HG03095 (cell line): ENCODE results near the gene CERS6.
"Not testable (repeated sequence)": the region's sequence is repeated elsewhere in the genome, so short reads cannot be mapped to it uniquely, and the experiment has no call there.

Experiments used
- ATAC-seq: cut with Tn5 transposase; IDR thresholded peaks from one replicate; pipeline ENCODE4 v1.9.1; 2021; ENCODE audit warnings: moderate library complexity; ENCODE audit not compliant: unreplicated experiment

Gene CERS6

DNA sequence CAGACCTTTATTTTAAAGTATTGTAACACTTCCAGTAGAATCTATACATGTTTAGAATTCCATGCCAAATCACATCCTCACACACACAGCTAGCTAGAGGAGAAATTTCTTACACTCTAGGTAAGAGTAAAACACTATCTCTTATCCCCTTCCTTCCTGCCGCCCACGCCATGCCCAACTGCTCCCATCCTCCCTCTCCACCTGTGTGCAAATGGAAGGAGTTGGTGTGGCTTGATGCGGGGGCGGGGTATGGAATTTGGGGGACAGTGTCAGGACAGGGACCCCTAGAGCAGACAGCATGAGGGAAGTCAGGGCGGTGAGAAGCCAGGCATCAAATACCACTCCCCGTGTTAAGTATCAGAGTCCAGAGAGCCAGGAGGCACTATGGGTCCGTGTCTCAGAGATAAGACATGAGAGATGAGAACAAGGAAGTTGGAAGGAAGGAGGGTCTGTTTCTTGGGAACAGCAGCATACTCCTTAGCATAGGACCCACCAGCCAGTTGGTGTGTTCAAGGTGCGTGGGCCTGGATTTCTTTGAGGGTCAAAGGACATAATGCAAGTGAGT, 297.8 kb downstream of the CERS6 start:
- ATAC-seq, result no peak

DNA sequence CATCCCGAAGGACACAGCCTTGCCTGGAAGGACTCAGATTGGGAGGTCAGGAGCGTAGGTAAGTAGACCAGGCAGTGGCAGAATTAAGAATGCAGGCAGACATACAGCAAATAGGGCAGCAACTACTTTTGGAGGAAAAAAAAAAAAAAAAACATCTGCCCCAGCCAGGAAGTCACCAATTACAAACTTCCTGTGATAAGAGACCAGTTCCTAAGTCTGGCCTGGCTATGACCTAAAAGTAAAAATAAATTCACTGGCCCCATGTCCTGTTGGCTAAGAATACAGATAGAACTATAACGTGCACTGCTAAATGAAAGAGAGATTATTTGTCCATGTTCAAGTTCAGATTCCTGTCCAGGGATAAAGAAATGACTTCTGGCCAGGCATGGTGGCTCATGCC, 301.2 kb downstream of the CERS6 start:
- ATAC-seq, result no peak

DNA sequence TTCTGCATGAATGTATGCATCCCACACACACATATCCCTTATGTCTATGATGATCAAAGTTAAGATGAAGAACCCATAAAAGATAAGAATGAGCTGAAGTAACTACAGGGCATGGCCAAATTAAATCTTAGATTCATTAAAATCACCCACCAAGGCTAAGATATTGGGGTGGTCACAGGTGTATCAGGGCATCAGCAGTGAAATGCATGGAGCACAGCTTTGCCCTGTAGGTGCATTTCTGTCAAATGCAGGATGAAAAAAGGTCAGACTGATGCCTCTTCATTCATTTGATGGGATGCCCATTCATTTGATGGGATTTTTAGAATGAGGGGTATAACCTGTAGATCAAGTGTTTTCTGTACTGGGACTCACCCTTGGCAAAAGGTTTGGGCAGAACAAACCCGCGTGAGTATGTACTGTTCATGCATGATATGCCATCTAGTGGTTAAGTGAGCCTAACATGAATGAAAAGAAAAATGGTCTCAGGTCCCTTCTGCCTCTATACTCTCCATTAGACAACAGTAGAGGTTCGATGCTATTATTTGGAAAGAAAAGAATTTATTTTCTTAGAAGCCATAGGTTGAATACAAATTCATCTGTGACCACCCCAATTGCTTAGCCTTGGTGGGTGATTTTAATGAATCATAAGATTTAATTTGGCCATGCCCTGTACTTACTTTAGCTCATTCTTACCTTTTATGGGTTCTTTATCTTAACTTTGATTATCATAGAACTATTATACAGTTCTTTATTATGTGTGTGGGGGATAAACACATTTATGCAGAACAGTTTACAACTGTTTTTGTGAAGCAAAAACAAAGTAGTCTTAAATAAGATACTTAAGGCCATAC, 303.1 kb downstream of the CERS6 start:
- ATAC-seq, result peak; percentile 73

DNA sequence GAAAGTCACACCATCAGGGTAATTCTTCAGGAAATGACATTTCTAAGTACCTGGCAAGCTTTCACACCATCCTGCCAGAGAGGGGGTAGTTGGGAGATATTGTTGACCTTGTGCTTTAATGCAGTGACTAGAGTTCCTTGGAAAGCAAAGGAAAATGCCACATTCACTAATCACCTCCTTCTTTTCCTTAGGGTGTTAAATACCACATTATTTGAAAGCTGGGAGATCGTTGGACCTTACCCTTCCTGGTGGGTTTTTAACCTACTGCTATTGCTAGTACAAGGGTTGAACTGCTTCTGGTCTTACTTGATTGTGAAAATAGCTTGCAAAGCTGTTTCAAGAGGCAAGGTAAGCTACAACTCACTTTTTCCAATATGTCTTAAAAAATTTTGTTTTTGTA, 309.3 kb downstream of the CERS6 start:
- no peak for ATAC-seq

DNA sequence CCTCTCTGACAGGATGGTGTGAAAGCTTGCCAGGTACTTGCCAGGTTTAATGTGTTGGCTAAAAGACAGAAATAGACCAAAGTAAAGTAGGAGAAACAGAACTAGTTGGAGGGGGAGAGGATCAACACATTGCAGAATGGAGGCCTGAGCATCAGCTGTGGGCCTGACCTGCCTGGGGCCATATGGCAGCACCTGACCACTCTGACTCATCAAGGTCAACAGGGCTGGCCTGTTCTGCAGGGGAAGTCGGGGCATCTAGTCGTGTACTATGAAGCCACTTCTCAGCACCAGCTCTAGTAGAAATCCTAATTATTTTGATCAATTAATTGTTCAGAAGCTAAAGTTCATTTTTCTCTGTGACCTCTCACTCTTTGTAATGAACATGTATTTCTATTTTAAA, 310.5 kb downstream of the CERS6 start:
- no peak for ATAC-seq

DNA sequence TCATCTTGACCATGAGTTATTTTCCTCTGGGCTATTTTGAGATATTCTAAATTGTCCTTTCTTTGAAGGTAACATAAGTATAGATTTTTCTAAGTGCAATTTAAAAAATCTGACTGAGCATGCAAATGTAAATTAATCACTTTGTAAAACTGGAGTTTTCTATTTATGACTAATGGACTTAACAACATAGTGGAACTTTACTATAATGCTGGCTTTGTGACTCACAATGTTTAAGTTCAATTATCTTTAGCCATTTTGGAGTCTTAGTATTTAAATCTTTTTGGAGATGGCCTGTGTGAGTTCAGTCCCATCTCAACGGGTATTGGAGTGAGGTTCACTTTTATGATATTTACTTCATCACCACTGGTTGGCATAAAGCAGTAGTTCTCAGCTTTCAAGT, 311.2 kb downstream of the CERS6 start:
- no peak for ATAC-seq

DNA sequence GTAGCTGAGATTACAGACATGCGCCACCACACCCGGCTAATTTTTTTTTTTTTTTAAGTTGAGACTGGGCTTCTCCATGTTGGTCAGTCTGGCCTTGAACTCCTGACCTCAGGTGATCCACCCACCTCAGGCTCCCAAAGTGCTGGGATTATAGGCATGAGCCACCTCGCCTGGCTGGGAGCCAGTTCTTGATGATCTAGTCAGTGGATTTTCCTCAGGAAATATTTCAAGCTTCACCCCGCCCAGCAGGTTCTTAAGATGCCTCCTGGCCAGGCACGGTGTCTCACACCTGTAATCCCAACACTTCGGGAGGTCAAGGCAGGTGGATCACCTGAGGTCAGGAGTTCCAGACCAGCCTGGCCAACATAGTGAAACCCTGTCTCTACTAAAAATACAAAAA, 312.3 kb downstream of the CERS6 start:
- ATAC-seq, result not testable (repeated sequence)

DNA sequence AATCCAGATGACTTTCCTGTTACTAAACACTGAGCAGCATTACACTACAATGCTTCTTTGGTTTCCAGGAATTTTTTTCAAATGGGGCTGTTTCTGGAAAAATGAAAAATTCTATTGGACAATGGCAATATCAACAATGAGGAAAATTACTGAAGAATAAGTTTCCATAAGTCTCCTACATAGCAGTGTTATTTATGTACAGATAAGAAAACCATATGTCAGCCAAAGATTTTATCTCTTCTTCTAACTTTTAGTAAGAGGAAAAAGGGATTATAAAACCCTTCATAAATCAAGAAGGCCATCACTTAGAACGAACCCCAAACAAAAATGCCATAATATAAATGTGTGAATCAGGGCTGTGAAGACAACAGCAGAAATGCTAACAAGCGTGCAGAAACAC, 314.7 kb downstream of the CERS6 start:
- ATAC-seq, result no peak

DNA sequence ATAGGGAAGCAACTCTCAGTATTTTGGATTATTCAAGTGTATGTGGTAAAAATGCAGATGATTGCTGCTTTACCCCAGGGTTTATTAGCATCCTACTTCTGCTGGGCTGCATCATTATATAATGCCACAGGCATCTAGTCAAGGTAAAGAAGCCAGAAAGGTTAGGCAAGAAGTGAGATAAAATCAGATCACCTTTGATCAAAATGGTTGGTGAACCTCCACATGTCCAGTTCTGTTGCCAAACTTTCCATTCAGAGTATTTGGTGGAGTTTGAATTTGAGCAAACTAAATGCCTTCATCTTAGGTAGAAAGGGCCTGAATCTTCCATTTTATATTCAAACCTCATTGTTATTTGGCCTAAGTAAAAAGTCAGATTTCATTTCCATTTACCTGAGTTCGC, 316.6 kb downstream of the CERS6 start:
- ATAC-seq, result no peak

DNA sequence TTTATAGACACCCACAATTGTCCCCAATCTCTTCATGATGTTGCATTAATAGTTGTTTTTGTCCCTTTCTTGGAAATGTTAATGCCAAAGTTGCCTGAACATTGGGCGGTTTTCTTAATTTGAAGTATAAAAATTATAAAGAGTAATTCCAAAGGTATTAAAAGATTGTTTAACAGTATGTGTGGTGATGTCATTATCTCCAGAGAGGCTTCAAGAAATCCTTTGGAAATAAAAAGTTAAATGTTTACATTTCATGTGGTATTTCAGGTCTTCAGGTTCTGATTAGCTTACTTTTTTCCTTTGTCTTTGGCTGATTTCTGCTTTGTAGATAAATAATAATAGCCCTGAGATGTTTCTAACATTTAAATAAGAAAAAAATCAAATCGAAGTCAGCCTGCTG, 317.1 kb downstream of the CERS6 start:
- ATAC-seq, result no peak

DNA sequence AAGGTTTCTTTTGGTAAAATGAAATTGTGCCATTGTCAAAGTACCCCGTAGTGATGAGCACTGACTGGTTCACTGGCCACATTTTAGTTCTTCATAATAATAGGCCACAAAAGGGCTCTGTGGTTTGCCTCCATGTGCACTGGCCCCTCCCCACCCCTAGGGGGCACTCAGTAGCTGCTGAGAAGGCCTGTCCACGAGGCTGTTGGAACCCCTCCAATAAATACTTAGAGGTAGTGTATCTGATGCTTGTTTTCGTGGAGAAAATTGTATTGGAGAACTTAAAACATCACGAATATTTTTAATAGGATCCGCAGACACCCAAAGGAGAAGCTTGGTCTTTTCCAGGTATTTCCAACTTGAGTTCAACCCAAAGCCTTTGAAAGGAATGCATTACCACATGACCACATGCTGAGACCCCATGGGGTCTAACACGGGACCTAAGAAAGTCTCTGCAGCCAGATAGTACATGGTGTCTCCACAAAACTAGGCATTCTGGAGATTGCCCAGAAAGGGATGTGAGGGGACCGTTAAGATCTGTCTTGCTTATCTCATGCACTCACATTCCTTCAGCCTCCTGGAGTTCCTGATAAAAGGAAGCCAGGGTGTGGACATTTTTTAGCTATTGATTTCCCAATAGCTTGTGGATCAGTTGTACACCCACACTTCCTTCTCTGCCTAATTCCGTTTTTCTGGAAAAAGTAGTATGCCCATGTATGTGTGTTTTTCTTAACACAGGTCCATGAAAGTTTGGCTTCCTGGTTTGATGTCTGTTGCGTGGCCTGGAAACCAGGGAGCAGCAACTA, 317.8 kb downstream of the CERS6 start:
- ATAC-seq, result peak; percentile 47

DNA sequence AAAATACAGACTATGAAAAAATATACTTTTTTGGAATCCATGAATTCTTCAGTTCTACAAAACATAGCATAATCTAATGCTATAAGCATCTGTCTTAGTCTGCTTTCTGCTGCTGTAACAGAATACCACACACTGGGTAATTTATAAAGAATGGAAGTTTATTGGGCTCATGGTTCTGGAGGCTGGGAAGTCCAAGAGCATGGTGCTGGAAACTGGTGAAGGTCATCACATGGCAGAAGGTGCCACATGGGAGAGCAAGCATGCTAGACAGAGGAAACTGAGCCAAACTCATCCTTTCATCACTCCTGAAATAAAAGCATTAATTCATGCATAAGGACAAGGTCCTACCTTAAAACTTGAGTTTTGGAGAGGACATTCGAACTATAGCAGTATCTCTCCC, 319.8 kb downstream of the CERS6 start:
- ATAC-seq, result no peak

DNA sequence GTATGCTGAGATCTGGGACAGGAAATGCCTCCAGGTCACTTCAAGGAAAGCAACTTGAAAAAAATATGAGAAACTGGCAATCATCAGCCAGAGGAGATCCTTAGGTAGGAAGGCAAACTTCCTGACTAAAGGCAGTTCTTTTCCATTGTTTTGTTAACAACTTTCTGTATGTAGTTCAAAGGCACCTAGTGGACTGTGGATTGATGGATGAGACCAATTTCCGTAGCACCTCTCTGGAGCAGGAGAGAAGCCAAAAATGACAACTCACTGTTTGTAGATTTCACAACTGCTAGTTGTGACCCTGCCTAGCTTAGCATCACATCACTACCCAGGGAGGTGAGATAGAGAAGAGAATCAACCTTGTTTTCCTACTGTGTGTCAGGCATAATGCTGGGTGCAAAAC, 324.6 kb downstream of the CERS6 start:
- no peak for ATAC-seq

DNA sequence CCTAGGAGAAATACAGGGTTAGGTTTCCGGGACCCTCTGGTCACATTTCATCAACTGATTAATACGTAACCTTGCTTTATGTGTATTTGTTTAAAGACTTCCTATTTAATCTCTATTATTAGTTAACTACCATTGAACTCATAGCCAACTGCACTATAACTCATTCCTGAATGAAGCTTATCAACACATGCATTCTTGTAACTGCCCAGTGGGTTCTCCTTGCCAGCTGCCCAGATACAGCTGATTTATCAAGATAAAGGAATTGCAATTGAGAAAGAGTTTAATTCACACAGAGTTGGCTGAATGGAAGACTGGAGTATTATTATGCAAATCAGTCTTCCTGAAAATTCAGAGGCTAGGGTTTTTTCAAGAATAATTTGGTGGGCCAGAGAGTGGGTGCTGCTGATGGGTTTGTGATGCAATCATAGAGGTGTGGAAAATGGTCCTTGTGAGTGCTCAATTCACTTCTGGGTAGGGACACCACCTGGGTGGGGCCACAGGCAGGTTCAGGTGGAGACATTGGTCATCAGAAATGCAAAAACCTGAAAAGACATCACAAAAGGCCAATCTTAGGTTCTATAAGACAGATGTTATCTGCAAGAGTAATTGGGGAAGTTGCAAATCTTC, 325.2 kb downstream of the CERS6 start:
- no peak for ATAC-seq

DNA sequence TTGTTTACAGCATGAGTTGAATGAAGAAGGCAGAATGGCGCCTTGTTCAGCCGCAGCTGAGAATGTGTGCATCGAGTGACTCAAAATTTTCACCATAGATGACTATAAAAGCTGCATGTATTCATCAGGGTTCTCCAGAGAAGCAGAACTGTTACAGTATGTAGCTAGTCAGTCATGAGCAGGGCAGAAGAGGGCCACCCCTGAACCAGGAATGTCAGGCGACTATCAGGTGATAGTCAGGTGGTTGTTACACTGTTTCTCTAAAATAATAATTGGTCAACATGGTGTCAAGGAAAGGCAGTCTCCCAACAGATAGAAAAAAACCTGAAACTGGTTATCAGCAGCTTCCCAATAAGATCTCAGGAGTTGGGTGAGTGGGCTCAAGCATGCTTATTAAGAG, 326.2 kb downstream of the CERS6 start:
- no peak for ATAC-seq

DNA sequence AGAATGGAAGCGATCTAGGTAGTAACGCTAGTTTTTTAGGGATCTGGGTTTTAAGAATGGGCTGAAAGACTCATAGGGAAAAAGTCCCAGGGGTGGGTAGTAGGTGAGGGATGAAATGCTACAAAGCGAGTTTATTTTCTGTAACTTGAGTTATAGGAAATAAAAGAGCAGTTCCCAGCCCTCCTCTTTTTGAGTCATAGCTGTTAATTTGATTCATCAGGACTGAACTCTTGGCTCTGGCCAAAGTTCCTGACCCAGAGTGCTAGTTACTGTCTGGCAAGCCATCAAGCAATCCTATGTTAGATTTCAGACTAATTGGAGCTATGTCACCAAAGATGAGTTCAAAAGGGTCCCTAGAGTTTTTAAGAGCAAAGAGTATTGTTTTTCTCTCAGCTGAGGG, 328.9 kb downstream of the CERS6 start:
- no peak for ATAC-seq

DNA sequence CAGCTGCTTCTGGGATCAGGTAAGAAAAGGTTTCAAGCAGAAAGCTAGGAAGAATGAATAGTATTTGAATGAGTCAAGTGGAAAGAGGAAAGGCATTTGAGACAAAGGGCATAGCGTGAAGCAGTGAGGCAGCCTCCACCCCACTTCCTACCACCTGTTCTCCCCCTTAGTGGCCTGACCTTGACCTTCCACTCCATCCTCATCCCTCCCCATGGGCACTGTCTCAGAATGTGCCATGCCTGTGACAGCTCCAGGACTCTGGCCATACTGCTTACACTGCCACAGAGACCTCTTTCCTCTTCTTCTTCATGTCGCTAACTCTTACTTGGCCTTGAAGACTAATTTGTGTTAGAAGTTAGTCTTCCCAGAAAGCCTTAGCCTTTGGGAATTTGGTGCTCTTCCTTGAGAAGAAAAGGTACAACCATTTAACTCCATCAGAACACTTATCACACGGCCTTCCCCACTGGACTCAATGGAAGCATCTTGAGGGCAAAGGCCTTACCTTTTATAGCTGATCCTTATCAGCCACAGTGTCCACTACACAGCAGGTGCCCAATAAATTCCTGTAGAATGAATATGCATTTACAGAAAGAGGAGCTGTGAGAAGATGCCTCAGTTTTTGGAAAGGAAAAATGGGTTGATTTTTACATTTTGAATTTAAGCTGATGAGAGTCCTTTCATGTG, 331.2 kb downstream of the CERS6 start:
- no peak for ATAC-seq

DNA sequence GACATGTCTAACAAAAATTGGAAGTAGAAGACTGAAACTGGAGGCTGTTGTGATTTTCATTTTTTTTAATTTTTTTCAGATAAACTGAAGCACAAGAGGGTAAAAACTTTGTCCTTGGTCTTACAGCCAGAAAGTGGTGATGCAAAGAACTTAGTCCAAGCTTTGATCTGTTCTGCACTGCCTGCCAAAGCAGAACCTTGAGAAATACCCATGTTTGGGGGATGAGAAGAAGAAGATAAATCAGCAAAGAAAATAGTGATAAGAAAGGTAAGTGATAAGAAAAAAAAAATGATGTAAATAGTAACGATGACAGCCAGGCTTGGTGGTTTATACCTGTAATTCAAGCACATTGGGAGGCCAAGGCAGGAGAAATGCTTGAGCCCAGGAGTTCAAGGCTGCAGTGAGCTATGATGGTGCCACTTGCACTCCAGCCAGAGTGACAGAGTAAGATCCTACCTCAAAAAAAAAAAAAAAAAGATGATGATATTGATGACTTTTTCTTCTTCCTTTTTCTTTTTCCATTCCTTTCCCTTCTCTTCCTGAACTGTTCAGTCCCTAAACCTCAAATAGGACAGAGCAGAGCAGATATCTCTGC, 331.8 kb downstream of the CERS6 start:
- ATAC-seq, result no peak

DNA sequence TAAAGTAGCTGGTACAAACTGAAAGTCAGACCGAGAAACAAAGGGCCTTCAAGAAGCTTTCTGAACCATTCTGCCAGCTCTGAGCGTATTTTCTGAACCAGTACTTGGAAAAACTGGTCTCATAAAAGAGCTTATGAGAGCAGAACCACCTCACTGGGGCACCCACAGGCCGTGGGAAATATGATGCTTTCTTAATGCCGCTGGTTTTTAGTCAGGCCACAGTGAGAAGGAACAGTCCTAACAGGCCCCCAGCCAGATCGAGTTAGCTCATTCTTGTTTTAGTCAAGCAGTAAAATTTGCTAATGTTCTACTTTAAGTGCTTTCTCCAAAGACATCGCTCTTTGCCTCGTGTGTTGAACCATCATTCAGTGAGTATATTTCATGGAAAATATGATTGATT, 333.7 kb downstream of the CERS6 start:
- ATAC-seq, result no peak

DNA sequence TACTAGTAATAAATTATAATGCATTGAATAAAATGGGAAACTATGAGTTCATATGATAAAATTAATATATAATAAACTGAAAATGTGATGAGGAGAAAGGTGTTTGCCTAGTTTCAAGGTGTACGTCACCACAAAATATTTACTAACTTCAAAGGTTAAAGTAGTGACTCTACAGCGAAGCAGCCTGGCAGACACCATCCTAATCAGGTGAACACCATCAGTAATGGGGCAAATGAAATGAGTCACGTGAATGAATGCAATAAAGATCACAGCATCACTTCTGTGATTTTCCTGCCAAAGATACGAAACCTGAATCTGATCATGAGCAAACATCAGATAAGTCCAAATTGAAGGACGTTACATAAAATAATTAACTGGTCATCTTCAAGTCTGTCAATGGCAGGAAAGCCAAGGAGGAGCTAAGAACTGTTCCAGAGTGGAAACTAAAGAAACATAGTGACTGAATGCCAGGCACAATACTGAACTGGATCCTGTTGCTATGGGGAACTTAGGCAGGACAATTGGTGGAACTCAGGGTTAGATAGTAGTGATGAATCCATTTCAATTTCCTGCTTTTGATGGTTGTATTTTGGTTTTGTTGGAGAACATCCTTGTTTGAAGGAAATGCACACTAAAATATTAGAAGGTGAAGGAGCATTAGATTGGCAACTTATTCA, 334.3 kb downstream of the CERS6 start:
- ATAC-seq, result no peak
